Measurements from ENCODE around the gene OPA1. TPM values are rescaled to one million over a fixed set of nuclear protein-coding genes. Genes with fewer than 3 reads are reported as not detected.

OPA1 gene
- total and polyA plus RNA-seq, 2 of the 4 experiments (the other 2 are of a cell fraction): 17.8 to 73.7 TPM

GRCh38 chr3:193589616-193590015 is 3.4 kb upstream of the OPA1 start:
- Histone ChIP-seq H4K5ac (ENCODE audit: low read depth, low read length) (no peak overlapping the region), H3K18ac (ENCODE audit: low read depth, low read length) (no peak overlapping the region), H2BK20ac (ENCODE audit: low read depth, low read length) (no peak overlapping the region), H3K9me3 (ENCODE audit: control insufficient read depth, insufficient read depth, low read length) (no peaks in the 10 kb centered on the region), H4K91ac (ENCODE audit: insufficient read depth, low read depth, low read length) (no peak overlapping the region), H2BK5ac (ENCODE audit: low read depth, low read length, poor library complexity, severe bottlenecking) (no peak overlapping the region), H2BK120ac (ENCODE audit: low read depth, low read length) (no peak overlapping the region), H2AK5ac (ENCODE audit: low read depth, low read length) (no peak overlapping the region), H3K79me1 (ENCODE audit: low read depth in 1 of 2, low read length in 2 of 2) (peaks cover 4 to 6% of the 10 kb centered on the region in 2 experiments; a peak in 3 of 4 replicates), H2AFZ (replicated peaks; ENCODE audit: low read length, poor library complexity) (no peak overlapping the region), H3K27me3 (ENCODE audit: control insufficient read depth, insufficient read depth, low read length) (no peaks in the 10 kb centered on the region), H3K9me1 (ENCODE audit: insufficient read depth, low read length) (0 out of 2 replicates have a peak, but pooled peaks cover 3% of the 10 kb centered on the region), H3K4me2 (ENCODE audit: low read depth, low read length) (no peak overlapping the region), H3K27ac (ENCODE audit: insufficient read depth, low read length) (no peak overlapping the region), H4K8ac (ENCODE audit: low read depth in 2 of 2, low read length in 2 of 2) (no peak overlapping the region), H2AK9ac (replicated peaks; ENCODE audit: low read depth, low read length, poor library complexity) (no peak overlapping the region), H3K23ac (ENCODE audit: low read depth, low read length) (no peak overlapping the region), H3K4me1 (ENCODE audit: control insufficient read depth, insufficient read depth, low read length) (no peaks in the 10 kb centered on the region), H3K36me3 (ENCODE audit: control insufficient read depth, insufficient read depth, low read length) (no peaks in the 10 kb centered on the region), H3K4me3 (ENCODE audit: insufficient read depth, low read depth, low read length) (no peak overlapping the region), H4K20me1 (ENCODE audit: insufficient read depth, low read length) (no peaks in the 10 kb centered on the region), H3K14ac (replicated peaks; ENCODE audit: low read depth, low read length) (no peak overlapping the region), H3K56ac (ENCODE audit: extremely low read depth, insufficient read depth, low read length) (no peak overlapping the region), H3K9ac (ENCODE audit: low read depth, low read length) (no peak overlapping the region), H2BK15ac (ENCODE audit: low read depth, low read length) (no peak overlapping the region), H3K4ac (ENCODE audit: low read depth, low read length) (no peak overlapping the region)
- TF ChIP-seq RAD21 (IDR thresholded peaks at IDR 0.05; ENCODE audit: low read length) (no peak), CTCF (conservative IDR thresholded peaks at IDR 0.05; ENCODE audit: low read depth, low read length) (no peak), MXI1 (IDR thresholded peaks at IDR 0.05; ENCODE audit: borderline replicate concordance, low read depth, low read length) (no peak), USF2 (IDR thresholded peaks at IDR 0.05; ENCODE audit: low read depth, low read length) (no peak), RCOR1 (IDR thresholded peaks at IDR 0.05; ENCODE audit: insufficient replicate concordance, low read length) (no peak)
- ChIA-PET POLR2A (ENCODE audit: unreplicated experiment) (no interaction called here), CTCF (no interaction called here)
- WGBS, 2 experiments (ENCODE audit: extremely low coverage in 2 of 2, insufficient read length in 1 of 2): no CpG with 5 or more reads among the region's 1 CpG
- in situ Hi-C loops (cut with MboI; ENCODE audit: low sequenced_read_pairs): no loop called here
- intact Hi-C loops (cut with micrococcal nuclease): no loop called here
- dilution Hi-C loops (cut with HindIII; ENCODE audit: low sequenced_read_pairs, unreplicated experiment): no loop called here
- no TSS peak for BruUV-seq (replicated peaks)
- DNase-seq (no peak), ATAC-seq (ENCODE audit: low read depth) (no peak)
